ENCODE measurements around the gene FGD4. TPM values are rescaled to one million over a fixed set of nuclear protein-coding genes. Genes with fewer than 3 reads are reported as not detected.

Gene FGD4
- total and polyA plus RNA-seq, 2 donors (not counting 3 experiments of a cell fraction or from before 2014, with no cell fraction given), result 6.6 to 44.7 TPM

DNA sequence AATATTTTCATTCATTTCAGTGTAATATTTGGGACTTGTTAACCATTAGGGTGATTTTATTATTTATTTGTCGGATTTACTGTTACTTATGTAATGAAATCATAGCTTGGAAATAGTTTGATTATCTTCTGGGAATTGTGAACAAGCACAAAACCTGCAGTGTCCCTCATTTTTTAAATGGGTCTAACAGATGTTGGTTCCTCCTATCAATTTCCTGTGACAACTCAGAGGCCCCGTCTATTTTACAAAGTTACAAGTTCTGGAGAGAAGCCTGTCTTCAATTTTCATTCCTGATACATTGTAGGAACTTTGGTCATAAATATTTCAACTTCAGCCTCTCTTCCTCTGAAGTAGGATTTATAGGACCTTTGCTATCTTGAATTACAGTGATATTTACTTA is 178.0 kb downstream of the FGD4 start:
- CTCF ChIA-PET, result interaction anchor here (2.7 kb wide), 1 partner anchor 9 kb away, joined by 10 read pairs; no protein-coding TSS in a partner anchor
- TSS peak; percentile 4 for BruUV-seq (replicated peaks)
- Histone ChIP-seq H3K4me3 (replicated peaks in 1 of 3; ENCODE audit: insufficient read depth in 1 of 3, low read depth in 1 of 3, low read length in 3 of 3) (no peak overlapping the region), H3K4me1 (ENCODE audit: control insufficient read depth, extremely low read depth, insufficient read depth, low read length) (no peaks in the 10 kb centered on the region), H3K4me2 (ENCODE audit: insufficient read depth, low read length) (no peak overlapping the region), H3K79me2 (ENCODE audit: control insufficient read depth, insufficient read depth, low read length) (peaks cover 8% of the 10 kb centered on the region), H4K20me1 (replicated peaks; ENCODE audit: control insufficient read depth, extremely low read depth, insufficient read depth, low read length) (no peaks in the 10 kb centered on the region), H3K27me3 (ENCODE audit: control insufficient read depth in 2 of 2, insufficient read depth in 2 of 2, low read length in 2 of 2) (no peaks in the 10 kb centered on the region), H3K9ac (replicated peaks; ENCODE audit: extremely low read depth, insufficient read depth, low read length) (no peak overlapping the region), H3K9me1 (replicated peaks; ENCODE audit: control insufficient read depth, extremely low read depth, insufficient read depth, low read length) (no peaks in the 10 kb centered on the region), H3K36me3 (ENCODE audit: control insufficient read depth in 2 of 2, extremely low read depth in 1 of 2, insufficient read depth in 2 of 2, low read length in 2 of 2) (peaks cover 2% of the 10 kb centered on the region in 2 experiments), H3K27ac (ENCODE audit: insufficient read depth, low read depth, low read length) (no peak overlapping the region), H2AFZ (ENCODE audit: low read depth, low read length) (no peak overlapping the region), H3K9me3 (replicated peaks; ENCODE audit: control insufficient read depth, insufficient read depth, low read length) (no peaks in the 10 kb centered on the region)
- no peak for TF ChIP-seq MYC (IDR thresholded peaks at IDR 0.05; ENCODE audit: low read depth, low read length)
- no peak for TF ChIP-seq FOS (IDR thresholded peaks at IDR 0.05; ENCODE audit: borderline replicate concordance, insufficient read depth, low read length)
- TF ChIP-seq, protein P1, sequence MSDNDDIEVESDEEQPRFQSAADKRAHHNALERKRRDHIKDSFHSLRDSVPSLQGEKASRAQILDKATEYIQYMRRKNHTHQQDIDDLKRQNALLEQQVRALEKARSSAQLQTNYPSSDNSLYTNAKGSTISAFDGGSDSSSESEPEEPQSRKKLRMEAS (IDR thresholded peaks at IDR 0.05; ENCODE audit: insufficient read depth, insufficient read length), result no peak
- no peak for TF ChIP-seq POLR2A (IDR thresholded peaks at IDR 0.05; ENCODE audit: low read depth, low read length)
- no peak for TF ChIP-seq JUN (IDR thresholded peaks at IDR 0.05; ENCODE audit: borderline replicate concordance, insufficient read depth, insufficient read length, low read depth)
- no peak for TF ChIP-seq EZH2 (IDR thresholded peaks at IDR 0.05; ENCODE audit: borderline replicate concordance, low read depth, low read length, severe bottlenecking)
- TF ChIP-seq GATA2 (IDR thresholded peaks at IDR 0.05; ENCODE audit: insufficient read depth, insufficient read length, low read depth, low read length), result no peak
- TF ChIP-seq POLR2AphosphoS5 (IDR thresholded peaks at IDR 0.05; ENCODE audit: insufficient read depth, low read depth, low read length), result no peak
- TF ChIP-seq, protein P2, sequence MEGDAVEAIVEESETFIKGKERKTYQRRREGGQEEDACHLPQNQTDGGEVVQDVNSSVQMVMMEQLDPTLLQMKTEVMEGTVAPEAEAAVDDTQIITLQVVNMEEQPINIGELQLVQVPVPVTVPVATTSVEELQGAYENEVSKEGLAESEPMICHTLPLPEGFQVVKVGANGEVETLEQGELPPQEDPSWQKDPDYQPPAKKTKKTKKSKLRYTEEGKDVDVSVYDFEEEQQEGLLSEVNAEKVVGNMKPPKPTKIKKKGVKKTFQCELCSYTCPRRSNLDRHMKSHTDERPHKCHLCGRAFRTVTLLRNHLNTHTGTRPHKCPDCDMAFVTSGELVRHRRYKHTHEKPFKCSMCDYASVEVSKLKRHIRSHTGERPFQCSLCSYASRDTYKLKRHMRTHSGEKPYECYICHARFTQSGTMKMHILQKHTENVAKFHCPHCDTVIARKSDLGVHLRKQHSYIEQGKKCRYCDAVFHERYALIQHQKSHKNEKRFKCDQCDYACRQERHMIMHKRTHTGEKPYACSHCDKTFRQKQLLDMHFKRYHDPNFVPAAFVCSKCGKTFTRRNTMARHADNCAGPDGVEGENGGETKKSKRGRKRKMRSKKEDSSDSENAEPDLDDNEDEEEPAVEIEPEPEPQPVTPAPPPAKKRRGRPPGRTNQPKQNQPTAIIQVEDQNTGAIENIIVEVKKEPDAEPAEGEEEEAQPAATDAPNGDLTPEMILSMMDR (IDR thresholded peaks at IDR 0.05; ENCODE audit: extremely low read depth in 1 of 2, insufficient read depth in 1 of 2, low read depth in 1 of 2, low read length in 2 of 2), result no peak
- dilution Hi-C loops (cut with MboI; ENCODE audit: extremely low pct_ligation_motif_present, low sequenced_read_pairs), result no loop called here
- intact Hi-C loops (cut with micrococcal nuclease), result no loop called here
- DNase-seq (ENCODE audit: low read depth, low spot score) (no peak), FAIRE-seq (no peak)
- POLR2A ChIA-PET, result no interaction called here

Data from endothelial cell of umbilical vein (primary cell).